WTC11 (cell line): ENCODE data around the gene RCAN2.

ENCODE experiments used
- CREM ChIP-seq: sonication (generic); formaldehyde crosslinking; IDR thresholded peaks from 2 replicates; pipeline ENCODE4 v1.8.1; 2022; ENCODE audit warnings: mild to moderate bottlenecking, missing genetic modification reagents, moderate library complexity
- CTCF ChIP-seq: fragments of 200-600 bp; IDR thresholded peaks from 2 replicates; pipeline ENCODE4 v1.8.0; 2022; ENCODE audit warnings: antibody characterized with exemption
- ETV6 ChIP-seq: sonication (generic); formaldehyde crosslinking; IDR thresholded peaks from 2 replicates; pipeline ENCODE4 v1.8.1; 2022; ENCODE audit warnings: mild to moderate bottlenecking, missing genetic modification reagents
- HMGA2 ChIP-seq: fragments of 250-450 bp; sonication (Bioruptor Pico); IDR thresholded peaks from 2 replicates; pipeline ENCODE4 v1.4.0; 2021; ENCODE audit warnings: mild to moderate bottlenecking, moderate library complexity
- MAX ChIP-seq: sonication (generic); formaldehyde crosslinking; IDR thresholded peaks from 2 replicates; pipeline ENCODE4 v1.8.0; 2022; ENCODE audit warnings: mild to moderate bottlenecking, missing genetic modification reagents
- RELA ChIP-seq: sonication (generic); formaldehyde crosslinking; IDR thresholded peaks from 2 replicates; pipeline ENCODE4 v1.8.1; 2022; ENCODE audit warnings: missing genetic modification reagents, mild to moderate bottlenecking, borderline replicate concordance
- TEAD1 ChIP-seq: sonication (generic); formaldehyde crosslinking; IDR thresholded peaks from 2 replicates; pipeline ENCODE4 v1.8.0; 2022; ENCODE audit warnings: mild to moderate bottlenecking, missing genetic modification reagents

GRCh38 chr6:46208303-46208702 is 282.9 kb downstream of the RCAN2 start:
- TF ChIP-seq CREM (CRISPR knock-in tag) (no peak), CTCF (no peak), TEAD1 (no peak), HMGA2 (CRISPR knock-in tag) (no peak), MAX (CRISPR knock-in tag) (no peak), ETV6 (CRISPR knock-in tag) (no peak), RELA (CRISPR knock-in tag) (no peak)
